Suprapubic skin (tissue), 4 donors: ENCODE measurements around the gene CHST15. TPM values are rescaled to one million over a fixed set of nuclear protein-coding genes. Genes with fewer than 3 reads are reported as not detected.

Experiments
- DNase-seq, 2 donors: peaks; one replicate each; pipeline ENCODE4 v3.0.0-alpha.2; 2019; ENCODE audit warnings: low spot score in 2 of 2
- H3K27ac ChIP-seq: fragments of 200-600 bp; sonication (generic); one replicate; pipeline ENCODE4 v1.5.1; 2019
- H3K27me3 ChIP-seq: fragments of 200-600 bp; sonication (generic); one replicate; pipeline ENCODE4 v1.5.1; 2019
- H3K36me3 ChIP-seq: fragments of 200-600 bp; sonication (generic); one replicate; pipeline ENCODE4 v1.5.1; 2019
- H3K4me1 ChIP-seq: fragments of 200-600 bp; sonication (generic); one replicate; pipeline ENCODE4 v1.5.1; 2019
- H3K4me3 ChIP-seq: fragments of 200-600 bp; sonication (generic); one replicate; pipeline ENCODE4 v1.5.1; 2019; ENCODE audit warnings: mild to moderate bottlenecking
- H3K9me3 ChIP-seq: fragments of 200-600 bp; sonication (generic); one replicate; pipeline ENCODE4 v1.5.1; 2019
- CTCF ChIP-seq, 2 donors: fragments of 200-600 bp in 1 of 2; fragments of 450-650 bp in 1 of 2; sonication (generic) in 1 of 2; IDR thresholded peaks; one replicate each; pipeline ENCODE4 v1.5.1; 2016 to 2019; ENCODE audit warnings: antibody characterized with exemption in 2 of 2, mild to moderate bottlenecking in 1 of 2, moderate library complexity in 1 of 2
- EP300 ChIP-seq: sonication (generic); formaldehyde crosslinking; IDR thresholded peaks from one replicate; pipeline ENCODE4 v1.6.1; 2017; ENCODE audit warnings: antibody characterized with exemption
- POLR2A ChIP-seq, 2 donors: fragments of 450-650 bp; IDR thresholded peaks; one replicate each; pipeline ENCODE4 v1.6.1; 2017; ENCODE audit warnings: antibody characterized with exemption in 2 of 2, mild to moderate bottlenecking in 2 of 2, moderate library complexity in 2 of 2
- POLR2AphosphoS5 ChIP-seq, 3 donors: sonication (generic); formaldehyde crosslinking; IDR thresholded peaks; one replicate each; pipeline ENCODE4 v1.6.1; 2017; ENCODE audit warnings: antibody characterized with exemption in 3 of 3
- WGBS: methylation state at CpG from one replicate; pipeline ENCODE4 v1.1.5; 2018; 5-methylcytosine and 5-hydroxymethylcytosine counted together
- total RNA-seq, 4 donors: library from RNA; depleted of rRNA; stranded (reverse); fragments of >200 nt; gene quantifications; one replicate each; pipeline ENCODE4 v1.1.0, GENCODE V29; 2016

The CHST15 gene
- total RNA-seq, 4 donors from 2014 or later, result 20.6 to 59.1 (median 22.8) TPM

- DNase-seq, result no peak
- TF ChIP-seq POLR2A (IDR thresholded peaks at IDR 0.05) (no peak), CTCF (IDR thresholded peaks at IDR 0.05) (no peak), POLR2AphosphoS5 (IDR thresholded peaks at IDR 0.05) (no peak), EP300 (no peak)
- H3K4me1 ChIP-seq, result peaks cover 8% of the 10 kb centered on the region
- WGBS, result 9% methylated on average over 39 of the region's 62 CpGs
- no peak overlapping the region for H3K4me3 ChIP-seq
- no peak overlapping the region for H3K27ac ChIP-seq
- H3K9me3 ChIP-seq, result no peaks in the 10 kb centered on the region
- H3K36me3 ChIP-seq, result no peaks in the 10 kb centered on the region
- H3K27me3 ChIP-seq, result peaks cover 84% of the 10 kb centered on the region
Observed at GRCh38 chr10:123972481-123973401, 120.7 kb downstream of the CHST15 start.

- Histone ChIP-seq H3K27me3 (peaks cover 83% of the 10 kb centered on the region), H3K9me3 (no peaks in the 10 kb centered on the region), H3K4me3 (no peak overlapping the region), H3K27ac (no peak overlapping the region), H3K4me1 (peaks cover 14% of the 10 kb centered on the region), H3K36me3 (no peaks in the 10 kb centered on the region)
- WGBS, result 64% methylated on average over 4 of the region's 4 CpGs
- DNase-seq, result no peak
- no peak for TF ChIP-seq EP300
Observed at GRCh38 chr10:123970927-123971286, 122.5 kb downstream of the CHST15 start.

GRCh38 chr10:123970207-123970926 is 123.0 kb downstream of the CHST15 start:
- Histone ChIP-seq H3K27ac (no peak overlapping the region), H3K9me3 (no peaks in the 10 kb centered on the region), H3K4me3 (no peak overlapping the region), H3K36me3 (no peaks in the 10 kb centered on the region), H3K27me3 (peaks cover 85% of the 10 kb centered on the region), H3K4me1 (peaks cover 14% of the 10 kb centered on the region)
- DNase-seq, result no peak
- TF ChIP-seq EP300 (no peak), POLR2A (IDR thresholded peaks at IDR 0.05) (no peak), CTCF (IDR thresholded peaks at IDR 0.05) (no peak), POLR2AphosphoS5 (IDR thresholded peaks at IDR 0.05) (no peak)
- WGBS, result 53% methylated on average over 22 of the region's 25 CpGs

- 7% methylated on average over 10 of the region's 19 CpGs for WGBS
- no peak overlapping the region for H3K4me3 ChIP-seq
- peak; percentile 85 to 89 for DNase-seq
- H3K27ac ChIP-seq, result no peak overlapping the region
- TF ChIP-seq CTCF (IDR thresholded peaks at IDR 0.05) (peak; percentile 77 to 83), POLR2AphosphoS5 (IDR thresholded peaks at IDR 0.05) (no peak)
- no peaks in the 10 kb centered on the region for H3K9me3 ChIP-seq
- peaks cover 10% of the 10 kb centered on the region for H3K4me1 ChIP-seq
- peaks cover 67% of the 10 kb centered on the region for H3K27me3 ChIP-seq
- H3K36me3 ChIP-seq, result no peaks in the 10 kb centered on the region
Observed at GRCh38 chr10:123967626-123968243, 125.7 kb downstream of the CHST15 start.

- Histone ChIP-seq H3K27ac (no peak overlapping the region), H3K27me3 (peaks cover 64% of the 10 kb centered on the region), H3K4me1 (peaks cover 6% of the 10 kb centered on the region), H3K9me3 (no peaks in the 10 kb centered on the region), H3K4me3 (no peak overlapping the region), H3K36me3 (no peaks in the 10 kb centered on the region)
- whole genome bisulfite sequencing, result 72% methylated on average over 7 of the region's 7 CpGs
- no peak for DNase-seq
- TF ChIP-seq POLR2A (IDR thresholded peaks at IDR 0.05), result no peak
- no peak for TF ChIP-seq EP300
- TF ChIP-seq POLR2AphosphoS5 (IDR thresholded peaks at IDR 0.05), result no peak
Observed at GRCh38 chr10:123966896-123967231, 126.5 kb downstream of the CHST15 start.
